PFSK-1 (cell line): ENCODE results near the gene CAPRIN2.

ENCODE experiments used
- POLR2AphosphoS5 ChIP-seq: IDR thresholded peaks from 2 replicates; pipeline ENCODE4 v1.6.1; 2012; ENCODE audit warnings: low read depth, mild to moderate bottlenecking, control low read depth, low read length, moderate library complexity
- REST ChIP-seq, 2 experiments: IDR thresholded peaks; 2 replicates each; pipeline versions ENCODE4 v1.6.1 to v1.8.0; 2011 to 2012; ENCODE audit warnings: low read depth in 2 of 2, low read length in 2 of 2, control low read depth in 1 of 2, inconsistent platforms in 1 of 2, mild to moderate bottlenecking in 1 of 2, moderate library complexity in 1 of 2; ENCODE audit not compliant: insufficient read depth in 1 of 2
- TAF1 ChIP-seq: IDR thresholded peaks from 2 replicates; pipeline ENCODE4 v1.6.1; 2012; ENCODE audit warnings: low read length, control low read depth, borderline replicate concordance; ENCODE audit not compliant: insufficient read depth

DNA sequence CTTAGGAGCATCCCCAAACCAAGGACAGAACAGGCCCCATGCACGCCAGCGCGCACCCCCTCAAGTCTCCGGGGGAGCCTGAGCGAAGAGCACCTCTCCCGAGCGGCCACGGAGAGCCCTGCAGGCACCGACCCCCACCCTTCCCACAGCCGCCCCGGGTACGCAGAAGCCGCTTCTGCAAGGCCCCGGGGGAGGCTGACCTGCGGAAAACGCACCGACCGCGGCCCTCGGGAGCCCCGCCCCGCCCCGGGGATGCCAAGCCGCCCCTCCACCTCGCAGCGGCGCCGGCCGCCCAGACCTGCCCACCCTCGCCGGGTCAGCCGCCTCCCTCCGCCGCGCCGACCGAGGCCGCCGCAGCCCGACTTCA is 385 bp downstream of the CAPRIN2 start:
- no peak for TF ChIP-seq TAF1
- TF ChIP-seq POLR2AphosphoS5, result no peak
- TF ChIP-seq REST (IDR thresholded peaks at IDR 0.05; ENCODE audit: insufficient read depth in 1 of 2, low read depth in 2 of 2, low read length in 2 of 2), result no peak
